Right kidney (tissue), 1 donor: Measurements from ENCODE around the gene INTU.
A peak's percentile ranks its signal among the peaks of the same experiment; 100 is the strongest.
"Not testable (repeated sequence)": the region's sequence is repeated elsewhere in the genome, so short reads cannot be mapped to it uniquely, and the experiment has no call there.

Experiments
- DNase-seq: peaks from one replicate; pipeline ENCODE4 v3.0.0-alpha.2; 2016

INTU gene

DNA sequence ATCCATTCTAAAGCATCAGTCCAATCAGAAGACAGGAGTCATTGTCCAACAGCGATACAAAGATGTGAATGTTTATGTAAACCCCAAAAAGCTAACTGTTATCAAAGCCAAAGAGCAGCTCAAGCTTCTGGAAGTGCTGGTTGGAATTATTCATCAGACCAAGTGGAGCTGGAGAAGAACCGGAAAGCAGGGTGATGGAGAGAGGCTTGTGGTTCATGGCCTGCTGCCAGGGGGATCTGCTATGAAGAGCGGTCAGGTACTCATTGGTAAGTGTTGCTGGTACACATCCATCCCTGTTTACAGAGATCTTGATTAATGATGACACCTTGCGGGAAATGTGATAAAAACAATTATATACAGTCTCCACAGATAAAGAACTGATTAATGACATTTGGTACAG is 11.0 kb downstream of the INTU start:
- DNase-seq, result no peak

DNA sequence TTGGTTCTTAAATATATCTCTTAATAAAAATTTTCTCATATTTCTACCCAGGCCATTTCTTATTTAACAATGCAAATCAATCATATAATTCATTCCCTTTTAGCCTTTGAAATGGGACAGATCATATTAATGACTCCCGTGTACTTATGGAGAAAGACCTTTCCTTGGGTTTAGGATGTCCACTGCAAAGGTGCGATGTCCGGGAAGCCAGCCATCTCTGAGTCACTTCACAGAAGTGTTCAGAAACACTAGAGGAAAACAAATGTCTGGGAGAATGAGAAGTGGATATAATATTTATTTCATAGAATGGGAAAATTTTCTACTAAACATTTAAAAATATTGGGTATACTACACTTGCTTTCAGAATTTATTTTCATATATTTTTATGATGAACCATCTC is 15.3 kb downstream of the INTU start:
- no peak for DNase-seq

DNA sequence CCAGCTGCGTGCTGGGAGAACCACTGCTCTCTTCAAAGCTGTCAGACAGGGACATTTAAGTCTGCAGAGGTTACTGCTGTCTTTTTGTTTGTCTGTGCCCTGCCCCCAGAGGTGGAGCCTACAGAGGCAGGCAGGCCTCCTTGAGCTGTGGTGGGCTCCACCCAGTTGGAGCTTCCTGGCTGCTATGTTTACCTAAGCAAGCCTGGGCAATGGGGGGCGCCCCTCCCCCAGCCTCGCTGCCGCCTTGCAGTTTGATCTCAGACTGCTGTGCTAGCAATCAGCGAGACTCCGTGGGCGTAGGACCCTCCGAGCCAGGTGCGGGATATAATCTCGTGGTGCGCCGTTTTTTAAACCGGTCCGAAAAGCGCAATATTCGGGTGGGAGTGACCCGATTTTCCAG is 22.8 kb downstream of the INTU start:
- not testable (repeated sequence) for DNase-seq

DNA sequence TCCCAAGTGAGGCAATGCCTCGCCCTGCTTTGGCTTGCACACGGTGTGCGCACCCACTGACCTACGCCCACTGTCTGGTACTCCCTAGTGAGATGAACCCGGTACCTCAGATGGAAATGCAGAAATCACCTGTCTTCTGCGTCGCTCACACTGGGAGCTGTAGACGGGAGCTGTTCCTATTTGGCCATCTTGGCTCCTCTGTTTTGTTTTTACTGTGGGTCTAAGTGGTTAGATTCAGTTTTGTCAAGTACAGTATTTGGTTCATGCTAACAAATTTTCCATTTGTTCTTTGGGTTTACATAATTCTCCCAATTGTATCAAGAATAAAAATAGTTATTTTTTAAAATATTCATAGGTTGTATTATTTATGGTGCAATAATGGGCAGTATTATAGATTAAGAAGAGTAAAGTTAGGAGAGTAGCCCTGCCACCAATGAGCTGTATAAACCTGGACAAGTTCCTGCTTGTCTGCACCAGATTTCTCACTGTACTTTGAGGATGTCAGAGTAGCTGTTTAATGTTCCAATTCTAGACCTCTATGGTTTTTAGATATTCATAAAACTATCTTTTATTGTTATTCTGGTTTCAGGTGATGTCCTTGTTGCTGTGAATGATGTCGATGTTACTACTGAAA is 23.4 kb downstream of the INTU start:
- DNase-seq, result no peak

DNA sequence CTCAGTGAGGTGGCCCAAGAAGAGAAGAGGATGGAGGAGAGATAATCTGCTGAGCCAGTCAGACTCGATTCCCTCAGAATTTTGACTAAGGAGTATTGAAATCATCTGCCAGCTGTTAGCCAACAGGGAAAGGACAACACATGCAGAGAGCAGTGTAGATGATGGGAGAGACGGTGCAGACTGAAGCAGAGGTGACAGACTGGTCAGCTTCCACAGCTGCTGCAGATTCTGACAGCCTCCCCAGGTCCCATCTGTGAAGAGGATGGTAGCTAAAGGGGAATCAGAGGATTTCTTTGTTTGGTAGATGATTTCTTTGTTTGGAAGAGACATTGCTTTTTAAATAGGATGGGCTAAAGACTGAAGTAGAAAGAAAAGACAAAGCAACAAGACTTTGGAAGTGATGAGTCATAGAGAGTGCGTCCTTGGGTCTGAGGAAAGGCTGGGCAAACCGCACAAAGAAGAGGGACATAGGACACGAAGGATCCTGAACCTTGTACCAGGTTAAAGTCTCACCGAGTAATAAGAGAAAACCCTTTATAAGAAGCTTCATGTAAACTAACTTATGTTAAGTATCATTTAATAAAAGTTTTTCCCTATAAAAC is 27.6 kb downstream of the INTU start:
- DNase-seq, result no peak

DNA sequence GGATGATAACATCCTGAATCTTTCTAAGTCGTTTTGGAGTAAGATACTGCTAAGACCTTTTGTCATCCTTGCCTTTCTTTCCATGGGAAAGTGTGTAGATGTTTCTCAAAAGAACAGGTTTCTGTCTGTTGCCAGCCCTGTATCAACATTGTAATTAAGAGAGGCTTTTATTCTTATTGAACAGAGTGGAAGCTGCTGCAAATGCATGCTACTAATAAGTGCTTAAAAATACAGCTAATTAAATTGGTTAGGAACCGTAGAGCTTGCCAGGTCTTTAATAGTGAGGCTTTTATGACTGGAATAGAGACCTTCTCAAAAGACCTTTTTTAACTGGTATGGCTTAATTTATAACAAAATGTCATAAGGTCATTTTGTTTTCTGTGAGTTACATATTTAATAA is 34.4 kb downstream of the INTU start:
- DNase-seq, result no peak

DNA sequence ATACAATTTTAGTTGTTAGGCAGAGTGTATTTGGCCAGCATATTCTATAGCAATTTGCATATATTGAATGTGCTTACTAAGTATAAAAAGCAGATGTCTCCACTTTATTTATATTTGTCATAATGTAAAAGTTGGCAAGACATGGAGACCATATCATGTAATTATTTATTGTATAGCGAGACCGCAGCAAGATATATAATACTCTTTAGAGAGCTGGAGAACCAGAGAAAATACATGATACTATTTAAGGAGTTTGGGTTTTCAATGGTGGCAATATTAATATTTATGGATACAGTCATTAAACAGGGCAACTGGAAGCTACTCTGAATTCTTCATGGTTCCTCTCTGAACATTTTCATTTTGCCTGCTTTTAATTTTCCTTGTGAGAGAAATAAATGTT is 35.0 kb downstream of the INTU start:
- no peak for DNase-seq

DNA sequence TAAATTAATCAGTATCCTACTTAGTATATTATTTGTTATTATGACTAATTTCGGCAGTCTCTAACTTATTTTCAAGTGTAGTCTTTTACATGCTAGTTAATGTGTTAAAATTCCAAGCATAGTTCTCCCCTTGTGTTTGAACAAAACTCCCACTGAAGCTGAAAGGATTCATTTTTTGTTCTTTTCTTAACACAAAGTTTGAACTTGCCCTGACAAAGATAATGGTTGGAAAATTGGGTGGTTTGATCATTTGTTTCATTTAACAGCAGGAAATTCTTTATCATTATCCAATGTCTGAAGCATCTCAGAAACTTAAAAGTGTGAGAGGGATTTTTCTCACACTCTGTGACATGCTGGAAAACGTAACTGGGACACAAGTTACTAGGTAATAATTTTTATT is 36.0 kb downstream of the INTU start:
- no peak for DNase-seq

DNA sequence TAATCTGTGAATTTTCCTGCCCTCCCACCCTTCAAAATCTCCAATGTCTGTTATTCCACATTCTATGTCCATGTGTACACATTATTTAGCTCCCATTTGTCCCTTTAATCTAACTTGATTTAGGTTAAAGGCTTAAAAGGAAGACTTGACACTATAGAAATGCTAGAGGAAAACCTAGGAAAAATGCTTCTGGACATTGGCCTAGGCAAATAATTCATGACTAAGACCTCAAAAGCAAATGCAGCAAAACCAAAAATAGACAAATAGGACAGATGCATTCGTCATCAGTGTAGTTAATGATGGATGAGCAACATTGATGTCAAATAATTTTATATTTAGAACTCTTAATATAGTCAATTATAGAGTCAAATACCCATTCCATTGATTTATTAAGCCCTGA is 36.9 kb downstream of the INTU start:
- no peak for DNase-seq

DNA sequence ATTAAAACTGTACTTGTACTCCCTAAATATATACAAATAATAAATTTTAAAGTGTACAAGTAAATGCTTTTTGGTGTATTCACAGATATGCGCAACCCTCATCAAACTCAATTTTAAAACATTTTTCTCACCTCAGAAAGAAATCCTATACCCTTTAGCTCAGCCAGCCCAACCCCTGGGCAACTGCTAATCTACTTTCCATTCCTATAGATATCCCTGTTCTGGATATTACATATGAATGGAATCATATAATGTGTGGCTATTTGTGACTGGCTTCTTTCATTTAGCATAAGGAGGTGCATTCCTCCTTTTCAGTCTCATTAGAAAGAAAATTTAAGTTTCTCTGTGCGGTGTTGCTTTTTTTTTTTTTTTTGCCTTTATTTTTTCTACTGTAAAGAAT is 39.4 kb downstream of the INTU start:
- no peak for DNase-seq

DNA sequence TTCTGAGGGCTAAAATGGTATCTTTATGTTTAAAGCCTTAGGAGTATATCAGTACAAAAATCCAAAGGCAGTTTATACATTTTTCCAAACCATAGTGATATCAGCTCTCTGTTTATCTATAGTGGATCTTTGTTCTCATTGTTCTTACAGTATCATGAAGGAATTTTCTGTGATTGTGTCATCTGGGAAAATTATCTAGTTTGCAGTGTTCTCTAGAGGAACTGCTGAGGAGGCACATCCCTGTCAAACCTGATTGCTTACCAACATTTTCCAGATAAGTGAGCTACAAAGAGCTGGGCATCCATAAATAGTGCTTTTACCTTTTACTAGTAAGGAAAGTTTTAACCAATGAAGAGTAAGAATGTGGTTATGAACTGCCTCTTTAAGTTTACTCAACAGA is 52.5 kb downstream of the INTU start:
- no peak for DNase-seq

DNA sequence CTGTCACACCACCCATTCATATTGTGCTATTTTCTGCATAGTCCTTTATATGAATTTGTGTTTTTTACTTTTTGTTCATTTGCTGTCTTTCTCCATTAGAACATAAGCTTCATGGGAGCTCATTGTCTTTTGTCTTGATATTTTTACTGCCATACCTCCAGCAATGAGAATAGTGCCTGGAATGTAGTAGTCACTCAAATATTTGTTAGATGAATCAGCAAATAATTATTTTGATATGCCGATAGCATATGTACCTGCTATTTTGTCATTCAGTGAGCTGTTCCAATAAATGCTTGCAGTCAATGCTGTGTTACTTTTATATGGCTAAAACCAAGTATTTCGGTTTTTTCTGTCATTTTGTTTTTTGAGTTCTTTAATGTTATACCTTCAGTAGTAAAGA is 53.9 kb downstream of the INTU start:
- no peak for DNase-seq

DNA sequence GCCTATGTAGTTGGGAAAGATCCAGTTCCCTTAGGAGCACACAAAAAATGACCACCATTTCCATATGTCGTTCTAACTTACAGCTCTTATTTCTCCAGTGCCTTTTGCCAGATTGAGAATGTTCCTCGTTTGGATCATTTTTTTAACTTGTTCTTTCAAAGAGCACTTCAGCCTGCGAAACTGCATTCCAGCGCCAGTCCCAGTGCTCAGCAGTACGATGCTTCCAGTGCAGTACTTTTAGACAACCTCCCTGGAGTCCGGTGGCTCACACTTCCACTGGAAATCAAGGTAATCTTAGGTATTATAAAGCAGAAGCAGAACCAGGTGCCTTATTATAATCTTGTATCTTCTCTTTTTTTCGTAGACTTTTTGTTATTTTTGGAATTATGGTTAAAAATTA is 54.8 kb downstream of the INTU start:
- DNase-seq, result no peak

DNA sequence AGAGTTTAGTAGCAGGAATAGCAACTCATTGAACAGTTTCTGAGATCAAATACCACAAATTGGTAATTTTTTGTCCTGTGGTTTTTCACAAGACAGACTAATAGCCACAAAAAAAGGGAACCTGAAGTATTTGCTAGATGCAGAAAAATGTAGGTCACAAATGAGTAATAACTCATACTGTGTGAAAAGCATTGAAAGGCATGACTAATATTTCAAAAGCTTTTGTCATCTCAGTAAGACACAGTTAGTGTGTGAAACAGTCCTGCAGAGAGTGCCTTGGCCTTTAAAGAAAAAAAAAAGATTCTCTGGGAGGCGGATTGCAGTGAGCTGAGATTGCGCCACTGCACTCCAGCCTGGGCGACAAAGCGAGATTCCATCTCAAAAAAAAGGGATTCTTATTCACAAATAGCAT is 66.0 kb downstream of the INTU start:
- DNase-seq, result no peak

DNA sequence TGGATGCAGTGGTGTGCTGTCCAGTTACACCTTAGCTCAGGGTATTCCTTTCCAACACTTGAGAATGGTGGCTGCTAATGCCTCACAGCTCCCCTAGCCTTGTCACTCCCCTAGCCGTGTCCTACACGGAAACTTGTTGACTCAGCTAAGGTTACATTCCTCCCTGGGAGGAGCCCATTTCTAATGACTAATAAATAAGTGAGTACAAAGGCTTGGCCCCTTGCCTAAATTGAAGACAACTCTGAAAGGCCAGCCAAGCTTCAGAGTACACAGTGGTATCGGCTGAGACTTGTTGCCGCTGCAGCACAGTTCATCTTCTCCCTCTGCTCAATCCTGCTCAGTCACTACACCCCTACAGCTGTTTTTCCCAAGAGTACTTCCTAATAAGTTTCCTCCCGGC is 76.2 kb downstream of the INTU start:
- DNase-seq, result no peak

DNA sequence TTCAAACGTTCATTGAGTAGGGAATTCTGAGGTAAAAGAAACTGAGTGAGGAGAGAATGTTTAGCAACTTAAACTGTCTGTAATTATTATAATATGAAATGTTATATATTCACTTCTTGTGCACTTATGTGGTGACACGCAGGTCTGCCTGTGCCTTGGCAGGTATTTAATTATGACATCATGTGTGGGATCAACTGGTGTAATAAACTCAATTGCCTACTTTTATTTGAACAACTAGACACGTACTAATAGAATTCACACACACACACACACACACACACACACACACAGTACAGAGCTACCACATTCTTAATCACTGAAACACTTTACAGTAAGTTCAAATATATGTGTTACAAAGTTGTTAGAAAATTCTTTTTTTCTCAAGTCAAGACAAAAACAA is 76.7 kb downstream of the INTU start:
- DNase-seq, result no peak

DNA sequence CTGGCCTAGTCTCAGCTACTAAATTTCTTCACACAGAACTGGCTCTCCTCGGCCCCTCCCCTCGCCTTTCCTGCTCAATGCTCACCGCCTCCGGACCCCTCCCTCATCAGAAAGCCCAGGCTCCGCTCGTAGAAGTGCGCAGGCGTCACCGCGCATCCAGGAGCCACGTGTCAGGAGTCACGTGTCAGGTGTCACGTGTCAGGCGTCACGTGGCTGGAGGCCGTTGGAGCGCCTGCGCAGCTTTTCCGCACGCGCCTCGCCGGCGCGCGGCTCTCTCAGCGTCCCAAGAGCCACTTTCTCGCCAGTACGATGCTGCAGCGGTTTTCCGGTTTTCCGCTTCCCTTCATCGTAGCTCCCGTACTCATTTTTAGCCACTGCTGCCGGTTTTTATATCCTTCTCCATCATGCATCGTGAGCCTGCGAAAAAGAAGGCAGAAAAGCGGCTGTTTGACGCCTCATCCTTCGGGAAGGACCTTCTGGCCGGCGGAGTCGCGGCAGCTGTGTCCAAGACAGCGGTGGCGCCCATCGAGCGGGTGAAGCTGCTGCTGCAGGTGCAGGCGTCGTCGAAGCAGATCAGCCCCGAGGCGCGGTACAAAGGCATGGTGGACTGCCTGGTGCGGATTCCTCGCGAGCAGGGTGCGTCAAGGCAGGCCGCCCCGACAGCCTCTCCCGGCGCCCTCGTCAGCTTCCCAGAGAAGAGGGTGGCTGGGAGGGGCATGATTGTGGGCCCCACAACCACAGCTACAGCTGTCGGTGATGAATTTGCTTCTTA is 97.6 kb downstream of the INTU start, which contains the start of gene SLC25A31:
Gene SLC25A31, plus strand, starts transcription at position 259 of the 772 bp plus-strand sequence. Its CDS starts 146 bp downstream, at position 405.
- no peak for DNase-seq

DNA sequence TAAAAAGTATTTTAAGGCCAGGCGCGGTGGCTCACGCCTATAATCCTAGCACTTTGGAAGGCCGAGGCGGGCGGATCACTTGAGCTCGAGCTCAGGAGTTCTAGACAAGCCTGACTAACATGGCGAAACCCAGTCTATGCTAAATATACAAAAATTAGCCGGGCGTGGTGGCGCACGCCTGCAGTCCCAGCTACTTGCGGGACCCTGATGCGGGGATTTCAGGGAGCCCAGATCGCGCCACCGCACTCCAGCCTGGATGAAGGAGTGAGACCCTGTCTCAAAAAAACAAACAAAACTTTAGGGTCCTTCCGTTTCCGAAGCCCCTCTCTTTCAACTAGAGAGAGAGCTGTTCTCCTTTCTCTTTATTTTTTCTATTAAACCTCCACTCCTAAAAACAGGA is 98.6 kb downstream of the INTU start:
- no peak for DNase-seq

DNA sequence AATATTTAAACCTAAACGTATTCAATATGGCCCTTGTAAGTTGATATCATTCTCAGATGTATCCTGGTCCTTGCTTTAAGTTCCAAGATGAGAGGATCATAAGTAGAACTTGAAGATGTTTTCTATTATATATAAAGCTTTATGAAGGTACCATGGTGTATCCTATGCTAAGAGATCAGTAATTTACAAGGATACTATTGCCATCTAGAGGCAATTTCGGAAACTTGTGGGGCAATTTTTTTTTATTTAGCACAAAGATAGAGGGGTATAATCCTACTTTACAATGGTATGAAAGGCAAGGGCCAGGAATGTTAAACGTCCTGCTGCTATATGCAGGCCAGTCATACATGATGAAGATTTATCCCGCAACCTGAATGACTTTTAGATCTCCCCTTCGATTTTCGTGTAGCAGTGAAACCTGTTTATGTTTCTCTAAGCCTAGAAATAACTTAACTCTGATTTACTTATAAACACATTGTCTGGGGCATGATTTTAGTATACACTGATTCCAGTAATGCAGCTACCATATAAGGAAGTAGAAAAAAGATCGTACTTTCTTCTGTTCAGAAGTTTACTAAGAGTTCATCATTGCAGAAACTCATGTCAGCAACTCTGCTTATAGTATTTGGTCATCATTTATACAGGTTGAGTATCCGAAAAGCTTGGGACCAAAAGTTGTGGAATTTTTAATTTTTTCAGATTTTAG is 100.0 kb downstream of the INTU start:
- peak; percentile 5 for DNase-seq

DNA sequence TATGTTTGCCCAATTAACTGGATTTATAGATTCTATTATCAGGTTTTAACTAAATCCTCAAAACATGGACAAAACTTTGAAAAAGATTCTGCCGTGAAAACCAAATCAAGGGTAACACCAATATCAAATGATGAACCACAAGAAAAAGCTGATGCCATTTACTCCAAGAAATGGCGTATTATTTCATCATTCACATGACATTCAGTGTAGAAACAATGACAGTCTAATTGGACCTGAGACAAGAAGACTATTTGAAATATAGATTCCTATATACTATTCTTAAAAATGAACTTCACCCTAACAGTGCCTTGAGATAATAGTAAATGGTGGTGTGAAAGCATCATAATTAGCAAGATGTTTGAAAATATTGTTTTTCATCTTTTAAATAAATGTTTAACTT is 102.2 kb downstream of the INTU start:
- DNase-seq, result no peak

DNA sequence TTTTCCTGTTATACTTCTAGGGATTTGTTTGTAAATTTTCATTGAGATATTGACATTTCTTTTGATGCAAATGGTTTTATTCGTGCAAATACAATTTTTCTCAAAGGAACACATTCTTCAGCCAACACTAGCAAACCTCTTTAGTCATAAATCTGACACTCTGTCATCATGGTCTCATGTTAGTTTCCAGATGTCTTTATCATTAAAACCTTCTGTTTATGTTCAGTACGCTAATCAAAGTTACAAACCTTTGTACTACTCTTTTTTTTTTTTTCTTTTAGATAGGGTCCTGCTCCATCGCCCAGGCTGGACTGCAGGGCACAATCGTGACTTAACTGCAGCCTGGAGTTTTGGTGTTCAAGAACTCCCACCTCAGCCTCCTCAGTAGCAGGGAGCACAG is 104.5 kb downstream of the INTU start:
- no peak for DNase-seq

DNA sequence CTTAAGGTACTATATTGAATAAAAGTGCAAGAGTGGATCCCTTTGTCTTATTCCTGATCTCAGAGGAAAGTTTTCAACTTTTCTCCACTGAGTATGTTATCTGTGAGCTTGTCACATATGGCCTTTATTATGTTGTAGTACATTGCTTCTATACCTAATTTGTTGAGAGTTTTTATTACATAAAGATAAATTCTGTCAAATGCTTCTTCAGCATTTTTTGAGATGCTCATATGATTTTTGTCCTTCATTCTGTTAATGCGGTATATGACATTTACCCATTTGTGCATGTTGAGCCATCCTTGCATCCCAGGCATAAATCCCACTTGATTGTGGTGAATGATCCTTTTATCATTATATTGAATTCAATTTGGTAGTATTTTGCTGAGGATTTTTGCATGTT is 108.5 kb downstream of the INTU start:
- DNase-seq, result no peak

DNA sequence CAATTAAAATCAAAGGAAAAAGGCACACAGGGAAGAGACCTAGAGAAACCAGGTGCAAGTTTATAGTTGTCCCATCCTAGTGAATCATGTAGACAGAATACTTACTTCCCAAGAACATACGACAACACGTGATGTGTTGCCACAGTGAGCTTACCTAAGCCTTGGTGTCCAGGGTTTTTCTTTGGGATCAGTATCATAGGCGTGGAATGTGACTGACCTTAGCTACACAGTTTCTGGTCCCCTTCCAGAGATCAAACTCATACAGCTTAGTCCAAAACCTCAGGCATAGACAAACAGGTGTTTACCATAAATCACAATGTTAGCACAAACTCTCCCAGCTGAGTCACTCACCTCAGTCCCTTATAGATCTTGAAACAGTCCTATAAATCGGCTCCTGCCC is 115.1 kb downstream of the INTU start:
- DNase-seq, result no peak
